Breast epithelium (tissue), 4 donors: ENCODE measurements around the gene TAT. TPM values are rescaled to one million over a fixed set of nuclear protein-coding genes. Genes with fewer than 3 reads are reported as not detected.

ENCODE experiments used
- DNase-seq, 2 donors: peaks; one replicate each; pipeline ENCODE4 v3.0.0-alpha.2; 2019; ENCODE audit warnings: low spot score in 2 of 2
- H3K27ac ChIP-seq, 2 donors: fragments of 200-600 bp; sonication (generic) in 1 of 2; one replicate each; pipeline ENCODE4 v1.5.1; 2016 to 2019; ENCODE audit warnings: mild to moderate bottlenecking in 1 of 2
- H3K27me3 ChIP-seq, 2 donors: fragments of 200-600 bp; sonication (generic) in 1 of 2; one replicate each; pipeline versions ENCODE4 v1.5.1 to v1.6.0; 2017 to 2019; ENCODE audit warnings: control low read depth in 1 of 2, mild to moderate bottlenecking in 1 of 2
- H3K36me3 ChIP-seq: fragments of 200-600 bp; one replicate; pipeline ENCODE4 v1.5.1; 2019
- H3K4me1 ChIP-seq, 2 donors: fragments of 200-600 bp; sonication (generic); one replicate each; pipeline ENCODE4 v1.5.1; 2016 to 2019; ENCODE audit warnings: control low read depth in 1 of 2
- H3K4me3 ChIP-seq, 3 donors: fragments of 200-600 bp; sonication (generic); 1 replicate in 2 of 3; 2 replicates in 1 of 3; pipeline ENCODE4 v1.5.1; 2016 to 2019; ENCODE audit warnings: mild to moderate bottlenecking in 3 of 3, moderate library complexity in 2 of 3
- H3K9me3 ChIP-seq, 2 donors: fragments of 200-600 bp; sonication (generic) in 1 of 2; one replicate each; pipeline ENCODE4 v1.5.1; 2016 to 2019; ENCODE audit warnings: control low read depth in 1 of 2
- CTCF ChIP-seq, 3 donors: fragments of 450-650 bp; IDR thresholded peaks; one replicate each; pipeline ENCODE4 v1.5.1; 2016 to 2017; ENCODE audit warnings: antibody characterized with exemption in 3 of 3, mild to moderate bottlenecking in 3 of 3, moderate library complexity in 3 of 3
- POLR2A ChIP-seq: fragments of 450-650 bp; IDR thresholded peaks from one replicate; pipeline ENCODE4 v1.6.1; 2016; ENCODE audit warnings: antibody characterized with exemption, mild to moderate bottlenecking, moderate library complexity
- POLR2AphosphoS5 ChIP-seq, 3 donors: sonication (generic); formaldehyde crosslinking; IDR thresholded peaks; one replicate each; pipeline ENCODE4 v1.6.1; 2017; ENCODE audit warnings: antibody characterized with exemption in 3 of 3
- intact Hi-C: fragments of 100-400 bp; cut with DNase I; formaldehyde crosslinking; loops from one replicate; pipeline ENCODE4 v1.15.1; 2023; ENCODE audit warnings: low total_unique reads
- total RNA-seq, 3 donors: library from RNA; depleted of rRNA; stranded (reverse); fragments of >200 nt; gene quantifications; one replicate each; pipeline ENCODE4 v1.1.0, GENCODE V29; 2016

The TAT gene
- total RNA-seq, 3 donors from 2014 or later, result 5.1 to 566 (median 212) TPM

GRCh38 chr16:71528863-71529262, 48.0 kb downstream of the TAT start:
- Histone ChIP-seq H3K4me3 (no peak overlapping the region), H3K4me1 (no peaks in the 10 kb centered on the region), H3K9me3 (no peaks in the 10 kb centered on the region), H3K27me3 (no peaks in the 10 kb centered on the region), H3K36me3 (no peaks in the 10 kb centered on the region), H3K27ac (no peak overlapping the region)
- no peak for DNase-seq
- TF ChIP-seq POLR2AphosphoS5 (IDR thresholded peaks at IDR 0.05) (no peak), POLR2A (no peak), CTCF (IDR thresholded peaks at IDR 0.05) (no peak)
- intact Hi-C loops, result no loop called here

GRCh38 chr16:71528257-71528656, 48.6 kb downstream of the TAT start:
- Histone ChIP-seq H3K4me3 (no peak overlapping the region), H3K36me3 (no peaks in the 10 kb centered on the region), H3K4me1 (no peaks in the 10 kb centered on the region), H3K9me3 (no peaks in the 10 kb centered on the region), H3K27ac (no peak overlapping the region), H3K27me3 (no peaks in the 10 kb centered on the region)
- no peak for DNase-seq
- no peak for TF ChIP-seq POLR2A
- no peak for TF ChIP-seq CTCF (IDR thresholded peaks at IDR 0.05)
- TF ChIP-seq POLR2AphosphoS5 (IDR thresholded peaks at IDR 0.05), result no peak
- intact Hi-C loops, result no loop called here

- intact Hi-C loops, result no loop called here
- Histone ChIP-seq H3K9me3 (no peaks in the 10 kb centered on the region), H3K36me3 (no peaks in the 10 kb centered on the region), H3K4me1 (no peaks in the 10 kb centered on the region), H3K27ac (peak within 1 kb of the TSS; percentile 39 to 42), H3K27me3 (no peaks in the 10 kb centered on the region), H3K4me3 (peak within 1 kb of the TSS in 2 of 3 donors; percentile 25 to 48)
- TF ChIP-seq POLR2A, result no peak
- no peak for TF ChIP-seq POLR2AphosphoS5 (IDR thresholded peaks at IDR 0.05)
- TF ChIP-seq CTCF (IDR thresholded peaks at IDR 0.05), result no peak
- peak in 1 of 2 donors; percentile 36 for DNase-seq
Observed at GRCh38 chr16:71526111-71526631, 50.7 kb downstream of the TAT start, which contains the start of gene CHST4. TSS of gene CHST4 (plus strand) at chr16:71526426. CDS start at chr16:71536678, 10,252 bp downstream.

GRCh38 chr16:71524566-71525553, 52.0 kb downstream of the TAT start:
- intact Hi-C loops, result no loop called here
- no peaks in the 10 kb centered on the region for H3K27me3 ChIP-seq
- no peaks in the 10 kb centered on the region for H3K4me1 ChIP-seq
- no peaks in the 10 kb centered on the region for H3K9me3 ChIP-seq
- H3K4me3 ChIP-seq, result peak overlapping the region in 2 of 3 donors; percentile 25 to 48
- no peaks in the 10 kb centered on the region for H3K36me3 ChIP-seq
- peak overlapping the region; percentile 34 to 42 for H3K27ac ChIP-seq
- no peak for TF ChIP-seq CTCF (IDR thresholded peaks at IDR 0.05)
- no peak for TF ChIP-seq POLR2AphosphoS5 (IDR thresholded peaks at IDR 0.05)
- no peak for TF ChIP-seq POLR2A
- no peak for DNase-seq

GRCh38 chr16:71520550-71520949, 56.3 kb downstream of the TAT start:
- TF ChIP-seq POLR2AphosphoS5 (IDR thresholded peaks at IDR 0.05) (no peak), POLR2A (no peak), CTCF (IDR thresholded peaks at IDR 0.05) (no peak)
- no peaks in the 10 kb centered on the region for H3K4me1 ChIP-seq
- no peaks in the 10 kb centered on the region for H3K36me3 ChIP-seq
- H3K4me3 ChIP-seq, result no peak overlapping the region
- no peaks in the 10 kb centered on the region for H3K27me3 ChIP-seq
- no peak overlapping the region for H3K27ac ChIP-seq
- intact Hi-C loops, result no loop called here
- DNase-seq, result no peak
- no peaks in the 10 kb centered on the region for H3K9me3 ChIP-seq
